ENCODE results near the gene RPS6KA5. TPM values are rescaled to one million over a fixed set of nuclear protein-coding genes. Genes with fewer than 3 reads are reported as not detected.

Gene RPS6KA5
- 17.2 TPM for total RNA-seq

GRCh38 chr14:91060351-91061055 is at the start of gene RPS6KA5:
Gene RPS6KA5, minus strand, starts transcription at chr14:91060641. Its CDS starts 207 bp downstream, at chr14:91060434.

GRCh38 chr14:90815822-90816662 is 244.4 kb downstream of the RPS6KA5 start, which contains the start of gene TTC7B:
Gene TTC7B, minus strand, starts transcription at chr14:90816430. Its CDS starts 135 bp downstream, at chr14:90816295.

Small RNA genes within 50 kb of the gene (small RNA-seq; reads per million reads assigned to genes)
- gene RNU7-30P (ENCODE audit: low replicate concordance), result not detected

Other genes starting within 250 kb of the RPS6KA5 start
- 39.1 TPM for gene TTC7B, start 244.2 kb downstream of the RPS6KA5 start, total RNA-seq
- 30.4 TPM for gene DGLUCY, start 53.4 kb upstream of the RPS6KA5 start, total RNA-seq
- 4.4 TPM for gene GPR68, start 184.1 kb upstream of the RPS6KA5 start, total RNA-seq